LHCN-M2 (cell line): ENCODE results near the gene LDB3. TPM values are rescaled to one million over a fixed set of nuclear protein-coding genes. Genes with fewer than 3 reads are reported as not detected.

ENCODE experiments used
- DNase-seq: peaks from one replicate; pipeline ENCODE4 v3.0.0-alpha.2; 2012; ENCODE audit warnings: low read depth
- total RNA-seq: library from RNA; depleted of rRNA; stranded (reverse); fragments of >200 nt; gene quantifications from 2 replicates; pipeline ENCODE4 v1.2.3, GENCODE V29; 2014

LDB3 gene
- total RNA-seq, 1 experiment from 2014 or later, result 0.06 TPM

GRCh38 chr10:86663576-86664339 lies 4.6 kb upstream of the LDB3 start:
- no peak for DNase-seq

DNA sequence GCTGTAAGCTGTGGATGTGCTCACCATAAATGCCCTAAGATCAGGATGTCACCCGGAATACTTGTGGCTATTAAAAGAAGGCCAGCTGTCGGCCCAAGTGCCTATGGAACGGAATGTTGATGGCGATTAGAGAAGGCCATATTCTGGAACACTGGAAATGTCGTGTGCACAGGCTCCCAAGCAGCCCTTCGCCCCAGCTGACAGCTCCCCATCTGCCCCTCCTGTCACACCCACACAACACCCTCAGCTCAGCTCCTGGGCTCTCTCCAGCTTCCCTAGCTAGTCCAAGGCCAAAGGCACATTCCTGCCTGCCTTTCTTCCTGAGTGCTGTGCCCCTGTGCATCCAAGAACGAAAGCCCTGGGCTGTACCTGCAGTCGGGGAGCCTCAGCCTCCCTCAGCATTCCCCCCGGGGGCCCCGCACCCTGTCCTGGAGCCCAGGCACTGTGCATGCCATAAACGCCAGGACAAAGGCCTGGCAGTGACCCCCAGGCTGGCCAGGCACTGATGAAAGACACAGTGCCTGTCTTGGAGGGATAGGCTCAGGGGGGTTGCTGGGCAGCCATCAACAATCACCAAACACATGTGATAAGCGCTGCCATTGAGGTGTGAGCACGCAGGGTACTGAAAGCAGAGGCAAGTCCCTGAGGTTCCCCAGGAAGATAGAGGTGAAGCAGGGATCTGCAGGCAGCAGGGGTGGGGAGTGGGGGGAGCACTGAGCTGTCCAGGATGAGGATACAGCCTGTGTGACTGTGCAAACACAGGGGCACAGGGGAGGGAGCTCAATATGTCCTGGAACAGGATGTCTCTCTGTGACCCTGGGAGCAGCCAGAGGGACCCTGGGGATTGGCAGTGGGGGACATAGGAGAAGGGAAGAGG lies 3.7 kb upstream of the LDB3 start:
- DNase-seq, result no peak

DNA sequence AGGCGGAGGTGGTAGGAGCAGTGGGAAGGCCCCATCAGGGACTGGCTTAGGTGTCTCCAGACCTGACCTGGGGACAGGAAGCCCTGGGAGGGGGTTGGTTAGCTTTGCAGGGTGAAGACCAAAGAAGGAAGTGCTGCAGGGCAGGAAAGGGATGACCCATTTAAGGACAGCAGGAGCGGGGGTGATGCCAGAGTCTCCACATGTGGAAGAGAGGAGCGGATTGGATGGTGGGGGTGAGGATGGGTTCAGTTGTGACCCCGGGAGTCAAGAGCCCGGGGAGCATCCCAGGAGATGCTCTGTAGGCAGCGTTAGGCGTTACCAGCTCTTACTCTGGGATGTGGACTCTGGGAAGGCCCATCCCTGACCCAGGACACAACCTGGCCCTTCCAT lies 3.1 kb upstream of the LDB3 start:
- DNase-seq, result no peak

DNA sequence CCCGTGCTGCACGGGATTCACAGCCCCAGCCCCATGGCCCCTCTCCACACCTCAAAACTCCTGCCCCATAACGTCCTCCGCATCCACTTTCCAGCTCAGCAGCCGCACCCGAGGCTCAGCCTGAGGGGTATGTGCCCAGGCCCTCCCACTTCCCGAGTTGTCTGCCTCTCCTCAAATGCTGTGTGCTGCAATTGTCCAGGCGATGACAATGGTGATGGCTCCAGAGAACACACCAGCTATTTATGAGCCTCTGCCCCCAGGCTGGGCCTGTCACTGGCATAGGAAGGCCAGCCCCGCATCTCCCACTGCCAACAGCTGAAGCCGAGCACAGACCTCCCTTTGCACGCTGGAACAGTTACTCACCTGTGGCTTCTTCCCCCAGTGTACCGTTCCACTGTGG lies 2.4 kb upstream of the LDB3 start:
- no peak for DNase-seq

DNA sequence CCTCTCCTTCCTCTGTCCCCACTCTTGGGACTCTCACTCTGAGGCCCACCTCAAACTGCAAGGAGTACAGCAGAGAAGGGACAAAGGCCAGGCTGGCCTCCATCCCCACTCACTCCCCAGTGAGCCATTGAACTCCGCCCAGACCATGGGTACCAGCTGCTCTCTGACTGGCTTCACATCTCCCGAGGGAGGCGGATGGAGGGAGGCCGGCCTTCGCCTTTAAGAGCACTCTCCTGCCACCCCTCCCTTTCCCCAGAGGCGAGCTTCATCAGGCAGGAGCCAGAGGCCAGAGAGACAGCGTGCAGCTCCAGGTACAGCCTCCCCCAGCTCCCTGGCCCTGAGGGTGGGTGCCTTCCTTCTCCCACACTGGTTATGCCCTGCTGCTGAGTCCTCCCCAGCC lies 1.8 kb upstream of the LDB3 start:
- no peak for DNase-seq

DNA sequence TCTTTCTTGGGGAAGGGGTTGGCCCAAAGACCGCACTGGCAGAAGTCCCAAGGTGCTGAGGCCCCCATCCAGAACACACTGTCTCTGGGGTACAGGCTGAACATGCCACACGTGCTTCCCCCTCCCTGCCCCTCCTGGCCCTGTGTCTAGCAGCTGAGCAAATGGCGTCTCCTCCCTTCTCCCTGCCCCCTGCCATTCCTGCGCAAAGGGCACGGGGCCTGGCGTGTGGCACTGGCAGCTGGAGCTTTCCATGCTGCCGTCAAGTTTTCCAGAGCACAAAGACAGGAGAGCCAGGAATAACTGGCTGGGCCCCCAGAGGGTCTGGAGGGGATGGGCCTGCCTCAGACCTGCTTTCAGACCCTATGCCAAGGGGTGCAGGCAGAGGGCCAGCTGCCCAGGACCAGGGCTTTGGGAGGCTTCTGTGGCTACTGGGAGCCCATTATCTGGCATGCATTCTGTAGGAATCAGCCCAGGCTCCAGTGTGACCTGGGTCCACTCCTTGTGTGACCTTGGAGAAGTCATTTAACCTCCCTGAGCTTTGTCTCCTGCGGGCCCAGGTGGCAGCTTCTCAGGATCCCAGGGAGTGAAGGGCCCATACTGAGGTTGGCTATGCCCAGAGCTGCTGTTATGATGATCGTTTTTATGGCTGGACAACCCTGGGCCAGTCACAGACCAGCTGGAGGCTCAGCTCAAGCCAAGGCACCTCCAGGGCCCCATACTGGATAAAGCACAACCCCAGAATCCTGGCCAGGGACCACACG lies 710 bp upstream of the LDB3 start:
- no peak for DNase-seq

DNA sequence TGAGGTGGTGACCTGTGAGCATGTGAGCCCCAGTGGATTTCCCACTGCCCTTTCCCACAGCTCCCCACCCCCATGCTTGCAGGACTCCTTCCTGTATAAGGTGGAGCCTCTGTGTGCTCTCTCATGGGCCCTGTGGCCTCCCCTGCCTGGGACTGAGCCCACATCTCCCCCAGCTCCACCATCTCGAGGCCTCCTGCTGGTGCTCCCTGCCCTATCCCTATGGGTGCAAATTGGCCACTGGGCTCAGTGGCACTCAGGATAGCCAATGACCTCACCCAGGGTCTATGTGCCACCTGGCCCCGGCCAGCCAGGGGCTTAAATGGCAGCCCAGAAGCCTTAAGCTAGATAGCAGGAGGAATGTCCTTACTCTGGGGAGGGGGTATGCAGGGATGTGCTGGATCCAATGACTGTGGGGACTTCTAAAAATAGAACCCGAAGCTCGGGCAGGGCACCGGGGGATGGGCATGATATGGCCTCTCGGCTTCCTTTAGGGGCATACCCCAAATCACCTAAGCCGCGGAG lies 2.0 kb downstream of the LDB3 start:
- no peak for DNase-seq

DNA sequence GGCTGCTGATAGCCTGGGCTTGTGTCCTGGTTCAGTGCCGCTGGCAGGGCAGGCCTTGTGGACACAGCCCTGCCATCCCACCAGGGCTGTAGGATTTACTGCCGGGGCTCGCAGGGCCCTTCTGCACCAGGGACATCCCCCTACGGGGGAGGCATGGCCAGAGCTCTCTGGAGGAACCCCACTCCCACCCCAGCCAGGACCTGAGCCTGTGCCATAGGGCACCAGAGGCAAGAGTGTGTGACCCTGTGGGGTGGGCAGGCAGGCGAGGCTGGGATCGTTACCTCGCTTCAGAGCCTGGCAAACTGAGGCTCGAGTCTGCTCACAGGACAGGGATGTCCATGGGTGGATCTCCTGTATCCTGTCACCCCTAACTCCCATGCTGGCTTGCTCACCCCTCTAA lies 2.6 kb downstream of the LDB3 start:
- no peak for DNase-seq

- DNase-seq, result no peak
Measured at GRCh38 chr10:86671419-86671818, 3.1 kb downstream of the LDB3 start.

DNA sequence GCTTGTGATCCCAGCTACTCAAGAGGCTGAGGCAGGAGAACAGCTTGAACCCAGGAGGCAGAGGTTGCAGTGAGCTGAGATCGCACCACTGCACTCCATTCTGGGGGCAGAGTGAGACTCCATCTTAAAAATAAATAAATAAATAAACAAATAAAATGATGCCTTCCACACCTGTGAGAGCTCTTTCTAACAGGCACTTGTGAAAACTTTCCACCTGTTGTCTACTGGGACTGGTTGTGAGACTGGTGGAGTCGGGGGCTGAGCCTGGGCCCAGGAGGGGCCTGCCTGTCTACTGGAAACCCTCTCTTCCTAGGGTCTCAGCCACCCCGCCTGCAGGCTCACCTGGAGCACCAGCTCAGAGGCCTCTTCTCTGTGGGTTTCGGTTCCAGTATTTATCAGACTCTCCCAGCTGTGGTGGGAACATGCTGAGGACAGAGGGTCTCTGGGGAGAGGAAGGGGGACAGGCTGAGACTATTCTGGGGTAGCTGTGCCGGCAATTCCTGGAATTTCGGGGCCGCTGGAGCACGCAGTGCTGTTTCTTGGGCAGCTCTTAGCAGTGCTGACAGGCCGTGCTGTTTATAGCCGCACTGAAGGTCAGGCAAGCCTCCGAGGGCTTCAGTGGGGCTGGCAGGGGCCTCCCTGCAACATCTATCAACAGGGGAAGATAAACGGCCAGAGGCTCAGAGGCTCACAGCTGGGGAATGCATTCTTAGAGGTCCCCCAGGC lies 3.8 kb downstream of the LDB3 start:
- no peak for DNase-seq

- no peak for DNase-seq
Measured at GRCh38 chr10:86673216-86673826, 5.0 kb downstream of the LDB3 start.

GRCh38 chr10:86673827-86674581 lies 5.7 kb downstream of the LDB3 start:
- DNase-seq, result peak; percentile 29

GRCh38 chr10:86674912-86675311 lies 6.6 kb downstream of the LDB3 start:
- DNase-seq, result peak; percentile 37

DNA sequence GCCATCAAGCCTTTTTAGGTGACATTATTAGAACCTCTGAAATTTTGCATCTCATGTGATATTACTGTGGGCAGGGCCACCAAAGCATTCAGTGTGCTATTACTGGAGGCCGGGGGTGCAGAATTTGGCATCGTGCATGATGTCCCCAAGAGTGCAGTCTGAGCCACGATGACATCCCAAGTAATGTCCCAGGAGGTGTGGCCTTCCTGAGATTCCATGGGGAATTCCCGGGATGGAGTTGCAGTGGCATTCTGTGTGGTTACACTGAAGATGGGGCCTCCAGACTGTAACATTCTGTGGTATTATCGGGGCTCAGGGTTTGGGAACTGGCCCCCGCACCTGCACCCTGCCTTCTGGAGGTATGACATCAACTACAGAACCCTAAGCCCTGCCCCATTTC lies 9.1 kb downstream of the LDB3 start:
- no peak for DNase-seq

DNA sequence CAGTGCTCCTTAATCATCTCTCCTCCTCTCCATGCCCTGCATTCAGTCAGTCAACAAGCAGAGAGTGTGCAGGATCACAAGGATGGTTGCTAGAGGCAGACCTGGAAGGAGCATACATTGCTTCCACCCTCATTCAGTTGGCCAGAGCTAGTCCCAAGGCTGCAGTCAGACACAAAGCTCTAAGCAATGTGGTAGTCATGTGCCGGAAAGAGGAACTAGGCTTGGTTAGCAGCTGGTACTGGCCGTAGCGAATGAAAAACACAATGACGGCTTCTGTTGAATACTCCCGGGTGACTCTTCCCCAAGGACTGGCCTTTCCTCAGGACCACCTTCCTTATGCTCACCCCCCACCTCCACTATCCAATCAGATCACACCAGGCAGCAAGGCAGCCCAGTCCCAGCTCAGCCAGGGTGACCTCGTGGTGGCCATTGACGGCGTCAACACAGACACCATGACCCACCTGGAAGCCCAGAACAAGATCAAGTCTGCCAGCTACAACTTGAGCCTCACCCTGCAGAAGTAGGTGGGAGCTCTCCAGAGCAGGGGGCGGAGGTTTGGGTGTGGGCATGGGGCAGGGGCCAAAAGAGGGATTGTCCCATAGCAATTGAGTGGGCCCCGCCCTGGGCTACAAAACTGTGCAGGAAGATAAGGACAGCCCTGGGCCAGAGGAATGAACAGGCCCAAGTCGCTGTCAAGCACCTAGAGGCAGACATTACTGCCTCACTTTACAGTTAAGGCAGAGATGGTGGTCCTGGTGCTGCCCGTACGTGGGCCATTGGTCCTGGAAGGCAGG lies 10.9 kb downstream of the LDB3 start:
- no peak for DNase-seq

- DNase-seq, result no peak
Measured at GRCh38 chr10:86681047-86681446, 12.7 kb downstream of the LDB3 start.

DNA sequence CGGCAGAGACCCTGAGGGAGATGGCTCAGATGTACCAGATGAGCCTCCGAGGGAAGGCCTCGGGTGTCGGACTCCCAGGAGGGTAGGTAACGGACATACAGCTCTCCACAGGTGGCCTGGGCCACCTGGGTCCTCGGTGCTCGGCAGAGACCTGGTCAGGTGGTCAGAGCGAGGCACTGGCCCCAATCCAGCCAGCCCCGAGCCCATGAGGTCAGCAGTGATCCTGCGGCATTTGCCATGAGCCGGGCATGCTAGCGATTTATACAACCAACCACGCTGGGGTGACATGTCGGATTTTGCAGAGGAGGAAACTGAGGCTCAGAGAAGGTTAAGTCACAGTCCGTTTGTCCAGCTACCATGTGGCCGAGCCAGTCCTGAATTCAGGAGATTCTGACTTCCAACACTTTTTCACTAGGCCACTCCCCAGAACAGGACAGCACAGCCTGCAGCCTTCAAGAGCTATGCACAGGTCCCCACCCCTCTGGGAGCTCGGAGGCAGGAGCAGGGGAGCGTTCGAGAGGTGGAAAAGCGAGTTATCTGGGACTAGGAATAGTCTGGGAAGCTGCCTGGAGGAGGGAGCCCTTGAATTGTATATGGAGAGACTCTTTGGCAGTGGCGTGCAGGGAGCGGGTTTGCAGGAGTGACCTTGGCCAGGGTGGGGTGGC lies 13.5 kb downstream of the LDB3 start:
- no peak for DNase-seq

DNA sequence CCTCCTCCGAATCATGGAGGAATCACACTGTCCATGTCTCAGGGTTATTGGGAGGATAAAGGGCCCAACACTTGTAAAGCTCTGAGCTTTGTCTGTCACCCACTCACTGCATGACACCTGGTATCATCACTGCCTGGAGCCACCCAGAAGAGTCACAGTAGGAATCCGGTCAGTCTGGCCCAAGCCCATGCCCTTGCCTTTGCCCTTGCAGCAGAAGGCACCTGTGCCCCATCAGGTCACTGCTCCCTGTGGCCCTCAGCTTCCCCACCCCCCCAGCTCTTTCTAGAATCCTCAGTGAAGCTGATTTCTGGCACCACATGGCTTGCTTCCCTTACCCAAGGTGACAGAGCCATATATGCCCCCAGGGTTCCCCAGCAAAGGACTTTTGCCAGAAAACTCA lies 14.4 kb downstream of the LDB3 start:
- no peak for DNase-seq
